NCI-H2196 treated with DMSO at 0.1 percent for 48 hours (cell line): Measurements from ENCODE around the gene OR11L1.

ENCODE experiments used
- DNase-seq: peaks from one replicate; lab custom pipeline; 2025; ENCODE audit not compliant: unreplicated experiment; lab: John Stamatoyannopoulos, UW

The OR11L1 gene

DNA sequence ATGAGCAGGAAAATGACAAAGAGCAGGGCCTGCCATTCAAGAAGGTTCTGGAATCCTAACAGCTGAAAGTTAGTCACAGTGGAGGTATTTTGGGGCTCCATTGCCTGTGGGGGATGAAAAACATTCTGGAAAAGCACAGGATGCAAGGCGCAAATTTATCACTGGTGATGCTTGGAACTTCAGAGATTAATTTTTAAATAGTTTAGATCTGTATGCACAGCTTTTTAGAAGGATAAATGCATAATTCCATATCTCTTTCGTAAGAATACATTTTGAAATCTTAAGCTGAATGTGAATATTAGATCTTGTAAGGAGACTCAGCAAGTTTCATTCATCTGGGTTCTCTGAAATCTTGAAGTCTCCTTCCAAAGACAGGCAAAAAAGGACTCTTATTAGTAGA lies at the start of gene OR11L1:
OR11L1 (minus strand) TSS at position 101 of the 400 bp plus-strand sequence; CDS start at position 101, 0 bp downstream.
- DNase-seq = no peak

GRCh38 chr1:247884797-247885413 lies 43.2 kb upstream of the OR11L1 start:
- DNase-seq = no peak

DNA sequence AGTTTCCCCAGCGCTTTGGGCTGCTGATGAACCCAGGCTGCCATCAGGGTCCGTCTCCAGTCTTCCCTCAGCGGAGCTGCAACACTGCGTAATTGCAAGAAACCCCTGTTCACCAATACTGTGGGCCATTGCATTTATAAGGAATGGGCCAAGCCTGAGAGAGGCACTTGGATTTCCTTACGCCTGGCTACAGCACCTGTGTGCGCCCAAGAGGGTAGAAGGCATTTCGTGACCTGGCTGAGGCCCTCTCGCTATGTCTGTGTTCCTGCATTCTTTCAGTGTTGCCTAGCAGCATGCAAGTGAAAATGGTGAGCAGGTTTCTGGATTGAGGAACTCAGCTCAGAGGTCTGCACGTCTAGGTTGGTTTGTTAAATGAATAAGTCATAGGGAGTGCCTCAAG lies 41.6 kb upstream of the OR11L1 start:
- no peak for DNase-seq

- DNase-seq = no peak
These were observed 23.7 kb upstream of the OR11L1 start for GRCh38 chr1:247865416-247865815.

- no peak for DNase-seq
These were observed 22.9 kb upstream of the OR11L1 start for GRCh38 chr1:247864644-247865043.

DNA sequence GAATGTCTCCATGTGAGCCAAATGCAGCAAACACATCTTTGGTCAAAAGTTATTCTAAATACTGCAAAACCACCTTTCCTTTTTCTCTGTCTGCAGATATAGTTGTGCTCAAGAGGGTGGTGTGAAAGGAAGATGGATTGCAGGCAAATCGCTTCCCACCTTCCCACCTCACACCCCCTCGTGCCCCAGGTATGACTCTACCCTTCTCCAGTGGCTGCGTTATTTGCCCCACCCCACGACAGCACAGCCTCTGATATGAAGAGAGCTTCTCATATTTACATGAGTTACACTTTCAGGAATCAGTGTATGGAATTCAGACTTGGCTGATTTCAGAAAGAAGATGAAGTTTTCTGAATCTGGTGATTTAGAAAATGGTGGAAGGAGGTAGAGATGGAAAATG lies 21.1 kb upstream of the OR11L1 start:
- DNase-seq = no peak

- no peak for DNase-seq
These were observed 16.4 kb upstream of the OR11L1 start for GRCh38 chr1:247857985-247858619.

DNA sequence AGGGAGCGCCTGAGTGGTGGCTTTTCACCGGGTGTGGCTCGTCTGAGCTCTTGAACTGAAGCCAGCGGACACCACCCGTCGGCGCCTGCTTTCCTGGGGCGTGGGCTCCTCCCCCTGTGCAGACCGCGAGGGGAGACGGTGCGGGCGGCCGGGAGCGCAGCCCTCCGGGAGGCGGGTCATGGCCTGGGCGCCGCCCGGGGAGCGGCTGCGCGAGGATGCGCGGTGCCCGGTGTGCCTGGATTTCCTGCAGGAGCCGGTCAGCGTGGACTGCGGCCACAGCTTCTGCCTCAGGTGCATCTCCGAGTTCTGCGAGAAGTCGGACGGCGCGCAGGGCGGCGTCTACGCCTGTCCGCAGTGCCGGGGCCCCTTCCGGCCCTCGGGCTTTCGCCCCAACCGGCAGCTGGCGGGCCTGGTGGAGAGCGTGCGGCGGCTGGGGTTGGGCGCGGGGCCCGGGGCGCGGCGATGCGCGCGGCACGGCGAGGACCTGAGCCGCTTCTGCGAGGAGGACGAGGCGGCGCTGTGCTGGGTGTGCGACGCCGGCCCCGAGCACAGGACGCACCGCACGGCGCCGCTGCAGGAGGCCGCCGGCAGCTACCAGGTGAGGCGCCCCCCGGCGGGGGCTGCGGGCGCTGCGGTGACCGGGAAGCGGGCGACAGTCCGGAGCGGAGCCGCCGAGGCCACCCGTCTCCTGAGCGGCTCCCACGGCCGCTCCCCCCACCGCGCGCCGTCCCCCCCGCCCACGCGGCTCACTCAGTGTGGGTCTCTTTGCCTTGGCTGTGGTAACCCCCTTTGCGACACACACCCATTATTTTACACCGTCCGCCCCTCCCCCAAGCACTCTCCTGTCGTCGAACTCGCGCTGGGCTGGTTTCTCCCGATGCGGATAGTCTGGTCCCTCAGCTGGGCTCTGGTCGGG lies 15.6 kb upstream of the OR11L1 start, which contains the start of gene TRIM58:
TRIM58 (plus strand) TSS at position 119 of the 916 bp plus-strand sequence; CDS start at position 179, 60 bp downstream.
- no peak for DNase-seq

- no peak for DNase-seq
These were observed 14.2 kb upstream of the OR11L1 start for GRCh38 chr1:247855911-247856310.

- DNase-seq = no peak
These were observed 13.3 kb upstream of the OR11L1 start for GRCh38 chr1:247854899-247855545.

DNA sequence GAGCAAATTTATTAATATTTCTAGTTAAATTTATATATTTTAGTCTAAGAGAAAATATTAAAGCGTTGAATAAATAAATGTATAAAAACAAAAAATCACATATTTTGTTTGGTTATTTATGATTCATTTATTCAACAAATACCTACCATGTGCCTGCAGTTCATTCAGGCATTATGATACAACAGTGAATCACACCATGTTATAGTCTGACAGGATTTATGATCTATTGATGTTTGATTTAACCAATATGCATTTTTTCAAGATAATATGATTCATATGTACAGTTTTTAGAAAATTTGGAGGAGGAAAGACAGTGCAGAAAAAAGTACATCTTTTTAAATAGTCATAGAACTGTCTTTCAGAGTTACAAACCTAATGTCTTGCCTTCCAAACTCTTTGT lies 7.9 kb upstream of the OR11L1 start:
- DNase-seq = no peak

- DNase-seq = no peak
These were observed 6.7 kb upstream of the OR11L1 start for GRCh38 chr1:247848346-247848745.

DNA sequence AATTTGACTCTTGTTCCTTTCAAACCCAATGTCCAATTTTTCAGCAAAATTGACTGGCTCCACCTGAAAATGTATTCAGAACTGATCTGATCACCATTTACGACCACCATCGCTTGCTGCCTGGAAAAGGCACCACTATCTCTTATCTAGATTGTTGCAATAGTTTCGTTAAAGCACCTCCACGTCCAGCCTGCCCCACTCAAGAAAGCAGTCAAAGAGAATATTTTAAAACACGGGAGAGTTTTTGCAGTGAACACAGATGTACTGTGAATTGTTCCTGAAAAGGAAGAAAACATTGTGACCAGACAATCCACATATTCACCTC lies 4.0 kb upstream of the OR11L1 start:
- no peak for DNase-seq

DNA sequence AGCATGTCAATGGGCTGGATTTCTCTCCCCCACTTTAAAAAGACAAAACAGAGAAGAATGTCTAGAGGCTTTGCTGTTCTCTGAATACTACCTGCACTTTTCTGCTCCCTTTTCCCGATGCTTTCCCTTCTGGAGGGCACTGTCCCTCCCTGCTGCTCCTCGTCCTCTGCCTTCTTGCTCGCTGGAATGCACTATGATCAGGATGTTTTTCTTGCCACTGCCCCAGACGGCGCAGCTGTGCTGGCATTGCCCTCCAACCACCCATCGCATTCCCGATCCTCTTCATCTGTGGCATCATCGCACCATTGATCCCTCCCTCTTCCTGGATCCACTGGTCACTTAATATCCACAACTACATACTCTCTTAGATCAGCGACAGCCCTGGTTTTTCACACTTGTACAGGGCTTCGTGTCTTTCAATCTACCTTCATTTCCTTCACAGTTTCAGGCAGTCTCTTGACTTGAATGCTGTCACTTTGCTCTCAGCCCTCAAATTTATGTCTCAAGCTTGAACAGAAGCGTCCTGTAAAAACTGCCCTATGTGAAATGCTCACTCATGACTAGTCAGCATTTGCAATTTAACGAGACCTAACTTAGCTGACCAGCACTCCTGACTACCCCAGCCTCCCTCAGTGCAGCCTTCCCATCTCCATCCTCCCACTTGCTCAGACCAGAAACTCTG lies 3.5 kb upstream of the OR11L1 start:
- DNase-seq = no peak

- no peak for DNase-seq
These were observed 1.7 kb upstream of the OR11L1 start for GRCh38 chr1:247843411-247843810.

- no peak for DNase-seq
These were observed 878 bp downstream of the OR11L1 start for GRCh38 chr1:247840818-247841217.

DNA sequence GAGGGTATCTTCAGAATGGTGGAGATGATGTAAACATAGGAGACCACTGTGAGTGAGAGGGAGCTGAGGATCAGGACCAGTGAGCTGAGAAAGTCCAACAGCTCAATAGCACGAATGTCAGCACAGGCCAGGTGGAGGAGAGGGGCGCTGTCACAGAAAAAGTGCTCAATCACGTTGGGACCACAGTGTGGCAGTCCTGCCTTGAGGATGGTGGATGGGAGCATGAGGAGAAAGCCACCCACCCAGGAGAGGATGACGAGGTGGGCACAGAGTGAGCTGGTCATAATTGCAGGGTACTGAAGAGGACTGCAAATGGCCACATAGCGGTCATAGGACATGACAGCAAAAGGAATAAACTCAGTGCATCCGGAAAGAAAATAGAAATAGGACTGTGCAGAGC lies 8.1 kb downstream of the OR11L1 start:
- no peak for DNase-seq

- no peak for DNase-seq
These were observed 12.0 kb downstream of the OR11L1 start for GRCh38 chr1:247829656-247830055.

GRCh38 chr1:247825362-247825761 lies 16.3 kb downstream of the OR11L1 start:
- DNase-seq = no peak

DNA sequence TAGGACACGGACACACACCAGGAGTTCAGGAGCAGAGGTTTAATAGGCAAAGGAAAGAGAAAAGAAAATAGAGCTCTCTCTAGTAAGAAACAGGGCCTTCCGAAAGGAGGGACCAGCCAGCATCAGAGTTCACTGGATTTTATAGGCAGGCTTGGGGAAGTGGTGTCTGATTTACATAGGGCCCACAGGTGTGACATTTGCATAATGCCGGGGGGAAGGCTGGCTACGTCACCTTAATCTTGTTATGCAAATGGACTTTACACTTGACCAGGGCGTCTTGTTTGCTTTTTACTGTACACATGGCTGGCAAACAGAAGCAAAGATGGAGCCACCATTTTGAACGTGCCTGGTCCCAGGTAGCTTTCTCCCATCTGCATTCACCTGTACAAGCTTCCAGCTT lies 17.7 kb downstream of the OR11L1 start, which contains the start of gene OR14A16:
OR14A16 (minus strand) TSS at position 97 of the 400 bp plus-strand sequence. CDS start 8,390 bp downstream, outside the sequence.
- no peak for DNase-seq

- no peak for DNase-seq
These were observed 19.6 kb downstream of the OR11L1 start for GRCh38 chr1:247822060-247822459.
